ENCODE results near the gene OR1A2.

The OR1A2 gene, protein sequence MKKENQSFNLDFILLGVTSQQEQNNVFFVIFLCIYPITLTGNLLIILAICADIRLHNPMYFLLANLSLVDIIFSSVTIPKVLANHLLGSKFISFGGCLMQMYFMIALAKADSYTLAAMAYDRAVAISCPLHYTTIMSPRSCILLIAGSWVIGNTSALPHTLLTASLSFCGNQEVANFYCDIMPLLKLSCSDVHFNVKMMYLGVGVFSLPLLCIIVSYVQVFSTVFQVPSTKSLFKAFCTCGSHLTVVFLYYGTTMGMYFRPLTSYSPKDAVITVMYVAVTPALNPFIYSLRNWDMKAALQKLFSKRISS

DNA sequence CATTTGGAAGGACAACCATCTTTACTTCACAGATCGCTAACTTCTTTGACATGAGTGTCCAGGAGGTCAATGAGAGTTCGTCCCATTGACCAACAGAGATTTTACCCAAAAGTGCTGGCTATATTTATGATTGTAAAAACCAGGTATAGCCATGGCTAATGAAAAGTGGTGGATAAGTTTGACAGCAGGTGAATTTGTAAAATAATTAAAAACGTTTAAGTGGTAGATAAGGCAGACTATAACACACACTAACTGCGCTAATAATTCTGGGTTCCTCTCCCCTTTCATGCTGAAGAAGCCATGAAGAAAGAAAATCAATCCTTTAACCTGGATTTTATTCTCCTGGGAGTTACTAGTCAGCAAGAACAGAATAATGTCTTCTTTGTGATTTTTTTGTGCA lies at the start of gene OR1A2:
Gene OR1A2 (plus strand): TSS at position 301 of the 400 bp plus-strand sequence. CDS start 0 bp downstream, at position 301.
- no peaks in the 10 kb centered on the region for H3K4me1 ChIP-seq (ENCODE audit: control insufficient read depth in 1 of 2, insufficient read depth in 1 of 2, low read depth in 1 of 2, low read length in 1 of 2)
- no peak within 1 kb of the TSS for H3K27ac ChIP-seq
- no peaks in the 10 kb centered on the region for H3K36me3 ChIP-seq
- H3K9me3 ChIP-seq = no peaks in the 10 kb centered on the region
- H3K4me3 ChIP-seq (ENCODE audit: low read depth in 1 of 2, low read length in 1 of 2) = no peak within 1 kb of the TSS
- H3K27me3 ChIP-seq = peaks cover 5% of the 10 kb centered on the region
- TF ChIP-seq, protein P1, sequence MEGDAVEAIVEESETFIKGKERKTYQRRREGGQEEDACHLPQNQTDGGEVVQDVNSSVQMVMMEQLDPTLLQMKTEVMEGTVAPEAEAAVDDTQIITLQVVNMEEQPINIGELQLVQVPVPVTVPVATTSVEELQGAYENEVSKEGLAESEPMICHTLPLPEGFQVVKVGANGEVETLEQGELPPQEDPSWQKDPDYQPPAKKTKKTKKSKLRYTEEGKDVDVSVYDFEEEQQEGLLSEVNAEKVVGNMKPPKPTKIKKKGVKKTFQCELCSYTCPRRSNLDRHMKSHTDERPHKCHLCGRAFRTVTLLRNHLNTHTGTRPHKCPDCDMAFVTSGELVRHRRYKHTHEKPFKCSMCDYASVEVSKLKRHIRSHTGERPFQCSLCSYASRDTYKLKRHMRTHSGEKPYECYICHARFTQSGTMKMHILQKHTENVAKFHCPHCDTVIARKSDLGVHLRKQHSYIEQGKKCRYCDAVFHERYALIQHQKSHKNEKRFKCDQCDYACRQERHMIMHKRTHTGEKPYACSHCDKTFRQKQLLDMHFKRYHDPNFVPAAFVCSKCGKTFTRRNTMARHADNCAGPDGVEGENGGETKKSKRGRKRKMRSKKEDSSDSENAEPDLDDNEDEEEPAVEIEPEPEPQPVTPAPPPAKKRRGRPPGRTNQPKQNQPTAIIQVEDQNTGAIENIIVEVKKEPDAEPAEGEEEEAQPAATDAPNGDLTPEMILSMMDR (IDR thresholded peaks at IDR 0.05) = no peak

- TF ChIP-seq, protein P1 (IDR thresholded peaks at IDR 0.05) = no peak
Observed at GRCh38 chr17:3157218-3157617, 40.1 kb upstream of the OR1A2 start.

DNA sequence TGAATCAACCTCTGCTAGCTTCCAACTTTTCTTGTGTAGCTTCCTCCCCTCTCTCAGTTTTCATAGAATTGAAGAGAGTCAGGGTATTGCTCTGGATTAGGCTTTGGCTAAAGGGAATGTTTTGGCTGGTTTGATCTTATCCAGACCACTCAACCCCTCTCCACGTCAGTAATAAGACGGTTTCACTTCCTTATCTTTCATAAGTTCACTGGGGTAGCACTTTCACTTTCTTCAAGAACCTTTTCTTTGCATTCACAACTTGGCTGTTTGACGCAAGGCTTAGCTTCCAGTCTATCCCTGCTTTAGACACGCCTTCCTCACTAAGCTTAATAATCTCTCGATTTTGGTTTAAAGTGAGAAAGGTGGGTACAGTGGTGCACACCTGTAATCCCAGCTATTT lies 29.7 kb upstream of the OR1A2 start:
- no peaks in the 10 kb centered on the region for H3K9me3 ChIP-seq
- no peaks in the 10 kb centered on the region for H3K36me3 ChIP-seq
- no peak overlapping the region for H3K27ac ChIP-seq
- TF ChIP-seq, protein P1 (IDR thresholded peaks at IDR 0.05) = no peak
- no peak overlapping the region for H3K4me3 ChIP-seq (ENCODE audit: low read depth in 1 of 2, low read length in 1 of 2)
- H3K4me1 ChIP-seq (ENCODE audit: control insufficient read depth in 1 of 2, insufficient read depth in 1 of 2, low read depth in 1 of 2, low read length in 1 of 2) = no peaks in the 10 kb centered on the region
- peaks cover 6% of the 10 kb centered on the region for H3K27me3 ChIP-seq

More at GRCh38 chr17:3157218-3157617, 40.1 kb upstream of the OR1A2 start:
- Histone ChIP-seq H3K27ac (no peak overlapping the region), H3K9me3 (no peaks in the 10 kb centered on the region), H3K36me3 (no peaks in the 10 kb centered on the region), H3K27me3 (no peaks in the 10 kb centered on the region), H3K4me1 (ENCODE audit: control insufficient read depth in 1 of 2, insufficient read depth in 1 of 2, low read depth in 1 of 2, low read length in 1 of 2) (peaks cover 6% of the 10 kb centered on the region in 2 experiments), H3K4me3 (ENCODE audit: low read depth in 1 of 2, low read length in 1 of 2) (no peak overlapping the region)

GRCh38 chr17:3189961-3190360 lies 7.4 kb upstream of the OR1A2 start:
- Histone ChIP-seq H3K36me3 (no peaks in the 10 kb centered on the region), H3K27ac (no peak overlapping the region), H3K9me3 (no peaks in the 10 kb centered on the region), H3K27me3 (no peaks in the 10 kb centered on the region), H3K4me1 (ENCODE audit: control insufficient read depth in 1 of 2, insufficient read depth in 1 of 2, low read depth in 1 of 2, low read length in 1 of 2) (no peaks in the 10 kb centered on the region), H3K4me3 (ENCODE audit: low read depth in 1 of 2, low read length in 1 of 2) (no peak overlapping the region)
- TF ChIP-seq, protein P1 (IDR thresholded peaks at IDR 0.05) = no peak

- H3K4me3 ChIP-seq (ENCODE audit: low read depth in 1 of 2, low read length in 1 of 2) = no peak within 1 kb of the TSS
Observed at GRCh38 chr17:3207367-3207766, 10.0 kb downstream of the OR1A2 start, which contains the start of gene OR1A1. OR1A1 (plus strand) TSS chr17:3207667; CDS start chr17:3215621, 7,954 bp downstream.

More at GRCh38 chr17:3207367-3207766, 10.0 kb downstream of the OR1A2 start, which contains the start of gene OR1A1:
- TF ChIP-seq, protein P1 (IDR thresholded peaks at IDR 0.05) = no peak
- Histone ChIP-seq H3K36me3 (no peaks in the 10 kb centered on the region), H3K9me3 (no peaks in the 10 kb centered on the region), H3K27ac (no peak within 1 kb of the TSS), H3K4me1 (ENCODE audit: control insufficient read depth in 1 of 2, insufficient read depth in 1 of 2, low read depth in 1 of 2, low read length in 1 of 2) (no peaks in the 10 kb centered on the region), H3K27me3 (no peaks in the 10 kb centered on the region)

All from neutrophil (primary cell).